A673 (cell line): ENCODE results near the gene GBX1. TPM values are rescaled to one million over a fixed set of nuclear protein-coding genes. Genes with fewer than 3 reads are reported as not detected.

ENCODE experiments used
- BruUV-seq: library from RNA; stranded (reverse); fragments of 400-500 nt; replicated peaks from 2 replicates; lab custom pipeline; 2021; lab: Mats Ljungman, UMichigan
- CTCF ChIA-PET: fragments of 300-600 bp; sonication (Branson Sonifier 250); formaldehyde crosslinking; loops from one replicate; lab custom pipeline; 2022; ENCODE audit warnings: antibody characterized with exemption; lab: Charles Lee
- POLR2A ChIA-PET: fragments of 300-600 bp; sonication (Branson Sonifier 250); formaldehyde crosslinking; loops from one replicate; lab custom pipeline; 2022; ENCODE audit warnings: antibody characterized with exemption; ENCODE audit not compliant: low non-redundant PET; lab: Charles Lee
- DNase-seq: peaks from one replicate; pipeline ENCODE4 v3.0.0-alpha.2; 2015; ENCODE audit warnings: low spot score
- H3K27ac ChIP-seq: fragments of 200-600 bp; sonication (generic); 2 replicates; pipeline ENCODE4 v1.5.1; 2016; ENCODE audit warnings: mixed run types, low read depth, mild to moderate bottlenecking, mixed read lengths, antibody characterized with exemption, low read length; ENCODE audit not compliant: poor library complexity, severe bottlenecking
- H3K27me3 ChIP-seq: fragments of 200-600 bp; sonication (generic); replicated peaks from 2 replicates; pipeline ENCODE4 v1.6.1; 2017; ENCODE audit warnings: mixed run types, low read depth, mild to moderate bottlenecking, mixed read lengths, antibody characterized with exemption, low read length; ENCODE audit not compliant: insufficient read depth, poor library complexity
- H3K36me3 ChIP-seq: fragments of 200-600 bp; sonication (generic); 2 replicates; pipeline ENCODE4 v1.6.1; 2016; ENCODE audit warnings: mixed run types, mild to moderate bottlenecking, mixed read lengths, antibody characterized with exemption, low read length; ENCODE audit not compliant: insufficient read depth, poor library complexity, severe bottlenecking
- H3K4me1 ChIP-seq: fragments of 200-600 bp; sonication (generic); 2 replicates; pipeline ENCODE4 v1.6.1; 2017; ENCODE audit warnings: mixed run types, mild to moderate bottlenecking, mixed read lengths, antibody characterized with exemption, low read length; ENCODE audit not compliant: insufficient read depth, poor library complexity, severe bottlenecking
- H3K4me3 ChIP-seq: fragments of 200-600 bp; sonication (generic); 2 replicates; pipeline ENCODE4 v1.5.1; 2016; ENCODE audit warnings: low read depth, mixed run types, mild to moderate bottlenecking, mixed read lengths, low read length; ENCODE audit not compliant: poor library complexity, severe bottlenecking
- H3K9me3 ChIP-seq: fragments of 200-600 bp; sonication (generic); 2 replicates; pipeline ENCODE4 v1.6.1; 2016; ENCODE audit warnings: mixed run types, low read depth, mild to moderate bottlenecking, mixed read lengths, antibody characterized with exemption, low read length; ENCODE audit not compliant: poor library complexity, severe bottlenecking
- CTCF ChIP-seq: fragments of 300-800, 200-600 bp; sonication (generic); conservative IDR thresholded peaks from 2 replicates; pipeline ENCODE4 v1.5.1; 2017; ENCODE audit warnings: low read depth, mild to moderate bottlenecking, antibody characterized with exemption, low read length, moderate library complexity, mixed read lengths
- EZH2 ChIP-seq: fragments of 200-600 bp; sonication (generic); IDR thresholded peaks from 2 replicates; pipeline ENCODE4 v1.6.1; 2017; ENCODE audit warnings: borderline replicate concordance, low read depth, mild to moderate bottlenecking, mixed read lengths, antibody characterized with exemption, low read length; ENCODE audit not compliant: poor library complexity, severe bottlenecking
- intact Hi-C: fragments of 100-400 bp; cut with micrococcal nuclease; formaldehyde crosslinking; loops from one replicate; pipeline ENCODE4 v1.10.0; 2022; ENCODE audit not compliant: unreplicated experiment
- total RNA-seq: library from RNA; stranded (reverse); gene quantifications from 2 replicates; pipeline ENCODE4 v1.2.3, GENCODE V29; 2021

GBX1 gene
- total RNA-seq, 1 experiment from 2014 or later, result not detected

GRCh38 chr7:151195616-151196450 is 28.3 kb upstream of the GBX1 start:
- no peaks in the 10 kb centered on the region for H3K9me3 ChIP-seq
- H3K27me3 ChIP-seq, result peaks cover 9% of the 10 kb centered on the region
- H3K4me3 ChIP-seq, result no peak overlapping the region
- no peak overlapping the region for H3K27ac ChIP-seq
- peaks cover 5% of the 10 kb centered on the region for H3K4me1 ChIP-seq
- TF ChIP-seq EZH2, result no peak
- TF ChIP-seq CTCF, result no peak
- intact Hi-C loops, result no loop called here
- H3K36me3 ChIP-seq, result no peaks in the 10 kb centered on the region
- POLR2A ChIA-PET, result no interaction called here
- BruUV-seq, result no TSS peak
- no peak for DNase-seq
- CTCF ChIA-PET, result interaction anchor here (0.6 kb wide), 1 partner anchor 48 kb away, joined by 3 read pairs; no protein-coding TSS in a partner anchor

GRCh38 chr7:151194188-151194587 is 26.7 kb upstream of the GBX1 start:
- no peaks in the 10 kb centered on the region for H3K4me1 ChIP-seq
- H3K36me3 ChIP-seq, result no peaks in the 10 kb centered on the region
- no peak for DNase-seq
- H3K27me3 ChIP-seq, result peaks cover 9% of the 10 kb centered on the region
- ChIA-PET POLR2A (interaction anchor here (0.6 kb wide), 1 partner anchor 11 kb away, joined by 4 read pairs; no protein-coding TSS in a partner anchor), CTCF (interaction anchor here (0.6 to 0.9 kb wide), 2 partner anchors 24 to 33 kb away, joined by 3 to 4 read pairs; partner anchors contain the start of gene ABCF2)
- intact Hi-C loops, result no loop called here
- H3K9me3 ChIP-seq, result no peaks in the 10 kb centered on the region
- TF ChIP-seq EZH2, result no peak
- no peak for TF ChIP-seq CTCF
- no TSS peak for BruUV-seq
- H3K27ac ChIP-seq, result no peak overlapping the region
- no peak overlapping the region for H3K4me3 ChIP-seq

GRCh38 chr7:151193203-151193978 is 25.9 kb upstream of the GBX1 start:
- Histone ChIP-seq H3K9me3 (no peaks in the 10 kb centered on the region), H3K4me3 (no peak overlapping the region), H3K36me3 (no peaks in the 10 kb centered on the region), H3K4me1 (no peaks in the 10 kb centered on the region), H3K27ac (no peak overlapping the region), H3K27me3 (peaks cover 9% of the 10 kb centered on the region)
- CTCF ChIA-PET, result no interaction called here
- BruUV-seq, result no TSS peak
- DNase-seq, result no peak
- intact Hi-C loops, result no loop called here
- TF ChIP-seq CTCF (no peak), EZH2 (no peak)
- POLR2A ChIA-PET, result no interaction called here
